ENCODE measurements around the gene CADM1.

The CADM1 gene

DNA sequence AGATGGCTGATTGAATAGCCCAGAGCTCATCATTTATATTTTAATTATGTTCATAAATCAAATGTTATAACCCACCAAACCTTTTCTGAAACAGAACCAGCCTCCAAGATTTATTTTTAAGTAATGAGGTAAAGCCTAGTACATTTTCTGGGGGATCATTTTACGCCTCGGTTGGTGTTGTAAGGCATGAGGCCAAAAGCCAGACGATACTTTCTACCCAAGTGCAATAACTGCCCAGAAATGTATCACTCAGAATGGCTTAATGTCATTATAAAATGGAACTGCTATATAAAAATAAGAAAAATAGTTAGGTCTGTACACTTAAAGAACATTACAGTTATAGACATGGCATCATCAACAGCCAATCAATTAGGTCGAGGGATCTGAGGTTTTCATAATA lies 283.3 kb downstream of the CADM1 start:
- TF ChIP-seq SIN3A (IDR thresholded peaks at IDR 0.05; ENCODE audit: borderline replicate concordance, insufficient read depth, low read length) (no peak), TAF1 (IDR thresholded peaks at IDR 0.05; ENCODE audit: borderline replicate concordance, insufficient read depth, low read length) (no peak), POLR2AphosphoS5 (IDR thresholded peaks at IDR 0.05; ENCODE audit: low read depth, low read length) (no peak), FOXP2 (optimal IDR thresholded peaks at IDR 0.05; ENCODE audit: borderline replicate concordance, extremely low read depth, extremely low read length, insufficient read depth) (no peak)
- TF ChIP-seq, protein P1, sequence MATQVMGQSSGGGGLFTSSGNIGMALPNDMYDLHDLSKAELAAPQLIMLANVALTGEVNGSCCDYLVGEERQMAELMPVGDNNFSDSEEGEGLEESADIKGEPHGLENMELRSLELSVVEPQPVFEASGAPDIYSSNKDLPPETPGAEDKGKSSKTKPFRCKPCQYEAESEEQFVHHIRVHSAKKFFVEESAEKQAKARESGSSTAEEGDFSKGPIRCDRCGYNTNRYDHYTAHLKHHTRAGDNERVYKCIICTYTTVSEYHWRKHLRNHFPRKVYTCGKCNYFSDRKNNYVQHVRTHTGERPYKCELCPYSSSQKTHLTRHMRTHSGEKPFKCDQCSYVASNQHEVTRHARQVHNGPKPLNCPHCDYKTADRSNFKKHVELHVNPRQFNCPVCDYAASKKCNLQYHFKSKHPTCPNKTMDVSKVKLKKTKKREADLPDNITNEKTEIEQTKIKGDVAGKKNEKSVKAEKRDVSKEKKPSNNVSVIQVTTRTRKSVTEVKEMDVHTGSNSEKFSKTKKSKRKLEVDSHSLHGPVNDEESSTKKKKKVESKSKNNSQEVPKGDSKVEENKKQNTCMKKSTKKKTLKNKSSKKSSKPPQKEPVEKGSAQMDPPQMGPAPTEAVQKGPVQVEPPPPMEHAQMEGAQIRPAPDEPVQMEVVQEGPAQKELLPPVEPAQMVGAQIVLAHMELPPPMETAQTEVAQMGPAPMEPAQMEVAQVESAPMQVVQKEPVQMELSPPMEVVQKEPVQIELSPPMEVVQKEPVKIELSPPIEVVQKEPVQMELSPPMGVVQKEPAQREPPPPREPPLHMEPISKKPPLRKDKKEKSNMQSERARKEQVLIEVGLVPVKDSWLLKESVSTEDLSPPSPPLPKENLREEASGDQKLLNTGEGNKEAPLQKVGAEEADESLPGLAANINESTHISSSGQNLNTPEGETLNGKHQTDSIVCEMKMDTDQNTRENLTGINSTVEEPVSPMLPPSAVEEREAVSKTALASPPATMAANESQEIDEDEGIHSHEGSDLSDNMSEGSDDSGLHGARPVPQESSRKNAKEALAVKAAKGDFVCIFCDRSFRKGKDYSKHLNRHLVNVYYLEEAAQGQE (IDR thresholded peaks at IDR 0.05; ENCODE audit: insufficient read depth in 1 of 2, low read depth in 2 of 2, low read length in 2 of 2), result no peak

DNA sequence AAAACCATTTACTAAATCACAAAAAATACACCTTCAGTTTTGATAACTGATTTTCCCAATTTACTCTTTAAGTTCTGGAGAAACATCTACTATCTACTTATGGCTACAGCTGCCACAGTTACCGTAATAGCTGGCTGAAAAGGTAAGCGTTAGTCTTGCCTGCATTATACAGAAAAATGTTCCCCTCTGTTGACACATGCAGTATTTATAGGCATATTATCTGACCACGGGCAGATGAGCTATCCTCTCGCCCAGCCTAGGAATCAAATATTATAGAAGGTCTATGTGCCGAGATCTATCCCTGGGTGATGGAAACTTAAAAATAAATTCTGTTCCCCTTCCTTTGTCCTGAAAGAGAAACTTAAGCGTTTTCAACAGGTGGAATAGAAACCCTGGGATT lies 283.8 kb downstream of the CADM1 start:
- no peak for TF ChIP-seq FOXP2 (optimal IDR thresholded peaks at IDR 0.05; ENCODE audit: borderline replicate concordance, extremely low read depth, extremely low read length, insufficient read depth)
- TF ChIP-seq SIN3A (IDR thresholded peaks at IDR 0.05; ENCODE audit: borderline replicate concordance, insufficient read depth, low read length), result no peak
- TF ChIP-seq, protein P1 (IDR thresholded peaks at IDR 0.05; ENCODE audit: insufficient read depth in 1 of 2, low read depth in 2 of 2, low read length in 2 of 2), result no peak
- TF ChIP-seq POLR2AphosphoS5 (IDR thresholded peaks at IDR 0.05; ENCODE audit: low read depth, low read length), result no peak
- no peak for TF ChIP-seq TAF1 (IDR thresholded peaks at IDR 0.05; ENCODE audit: borderline replicate concordance, insufficient read depth, low read length)

DNA sequence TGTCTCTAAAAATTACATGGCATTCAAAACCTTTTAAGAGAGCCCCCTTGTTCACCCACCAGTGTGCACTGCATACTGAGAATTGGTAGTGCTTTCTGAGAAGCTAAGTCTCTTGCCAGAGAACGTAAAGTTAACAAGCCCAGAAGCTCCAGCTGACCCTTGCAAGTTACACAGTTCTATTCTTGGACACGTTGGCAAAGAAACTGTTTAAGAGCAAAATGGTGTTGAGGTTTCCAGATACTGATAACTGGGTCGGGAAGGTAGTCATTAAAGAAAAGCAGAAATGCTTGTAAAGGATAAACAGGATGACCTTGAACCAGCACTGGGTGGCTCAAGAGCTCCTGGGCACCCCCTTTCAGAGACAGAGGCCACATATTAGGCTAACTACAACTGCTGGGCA lies 284.8 kb downstream of the CADM1 start:
- no peak for TF ChIP-seq SIN3A (IDR thresholded peaks at IDR 0.05; ENCODE audit: borderline replicate concordance, insufficient read depth, low read length)
- TF ChIP-seq, protein P1 (IDR thresholded peaks at IDR 0.05; ENCODE audit: insufficient read depth in 1 of 2, low read depth in 2 of 2, low read length in 2 of 2), result no peak
- no peak for TF ChIP-seq FOXP2 (optimal IDR thresholded peaks at IDR 0.05; ENCODE audit: borderline replicate concordance, extremely low read depth, extremely low read length, insufficient read depth)

DNA sequence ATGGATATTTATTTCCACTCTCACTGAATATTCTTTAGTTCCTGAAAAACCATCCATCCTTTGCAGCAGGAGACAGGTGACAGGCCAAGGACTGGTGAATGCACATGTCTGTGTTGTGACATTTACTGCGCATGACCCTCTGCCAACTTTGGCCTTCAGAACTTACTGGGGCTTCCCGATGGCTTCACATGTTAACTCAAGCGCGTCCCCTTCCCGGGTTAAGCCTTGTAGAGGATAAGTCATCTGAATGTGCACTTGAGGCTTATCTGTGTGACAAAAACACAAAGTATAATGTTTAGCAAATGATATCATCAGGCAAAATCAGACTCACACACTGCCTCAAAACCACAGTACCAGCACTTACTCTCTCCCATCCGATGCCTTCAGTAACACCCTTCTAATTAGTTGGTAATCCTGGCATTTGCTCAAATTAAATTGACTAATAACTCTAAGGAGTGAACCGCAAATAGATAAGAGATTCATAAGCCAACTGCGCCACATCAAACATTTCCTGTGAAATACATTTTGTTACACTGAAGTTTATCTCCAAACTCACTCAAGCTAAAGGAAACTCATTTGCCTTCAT lies 286.4 kb downstream of the CADM1 start:
- TF ChIP-seq FOXP2 (optimal IDR thresholded peaks at IDR 0.05; ENCODE audit: borderline replicate concordance, extremely low read depth, extremely low read length, insufficient read depth) (no peak), TAF1 (IDR thresholded peaks at IDR 0.05; ENCODE audit: borderline replicate concordance, insufficient read depth, low read length) (no peak), SIN3A (IDR thresholded peaks at IDR 0.05; ENCODE audit: borderline replicate concordance, insufficient read depth, low read length) (no peak), POLR2AphosphoS5 (IDR thresholded peaks at IDR 0.05; ENCODE audit: low read depth, low read length) (no peak)
- TF ChIP-seq, protein P1 (IDR thresholded peaks at IDR 0.05; ENCODE audit: insufficient read depth in 1 of 2, low read depth in 2 of 2, low read length in 2 of 2), result no peak

All from PFSK-1 (cell line).